Stimulated activated CD8-positive, alpha-beta memory T cell treated with anti-CD3 and anti-CD28 coated beads, Interleukin-7, amount 100 ng/mL, for 1 hour (primary cell): ENCODE measurements around the gene CUL9.
A peak's percentile ranks its signal among the peaks of the same experiment; 100 is the strongest.

Source experiments
- DNase-seq, 2 donors: peaks; one replicate each; pipeline ENCODE4 v3.0.0-alpha.2; 2020; ENCODE audit warnings: low read depth in 2 of 2

CUL9 gene

DNA sequence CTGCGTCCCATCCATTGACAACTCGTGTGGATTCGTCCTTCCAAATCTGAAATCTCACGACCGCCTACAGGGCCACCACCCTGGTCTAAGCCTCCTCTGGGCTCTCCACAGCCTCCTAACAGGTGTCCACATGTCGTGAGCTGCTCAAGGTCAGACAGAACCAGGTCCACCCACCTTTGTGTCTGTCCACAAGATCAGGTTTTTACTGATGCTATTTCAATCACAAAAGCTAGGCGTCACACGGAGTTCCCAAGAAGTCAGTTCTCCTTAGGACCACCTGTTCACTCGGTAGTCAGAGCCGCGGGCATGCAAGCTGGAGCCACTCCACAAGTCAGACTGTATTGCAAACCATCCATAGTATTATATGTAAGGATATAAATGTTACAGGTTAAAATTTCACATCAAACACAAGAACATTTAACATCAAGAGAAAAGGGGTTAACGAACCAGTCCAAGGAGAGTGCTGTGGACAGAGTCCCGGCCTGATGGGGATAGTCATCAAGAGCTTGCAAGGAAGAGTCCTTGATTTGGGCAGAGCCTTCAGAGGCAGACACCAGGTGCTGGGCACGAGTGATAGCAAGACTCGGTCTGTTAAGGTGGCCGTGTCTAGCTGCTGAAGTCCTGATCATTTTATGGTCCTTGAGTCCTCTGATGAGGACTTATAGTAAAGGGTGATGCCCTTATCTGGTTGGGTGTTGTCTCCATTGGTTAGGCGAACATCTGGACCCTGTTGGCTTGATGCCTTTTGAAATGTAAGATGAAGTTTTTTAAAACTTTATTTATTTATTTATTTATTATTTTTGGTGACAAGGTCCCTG, 48.0 kb downstream of the CUL9 start:
- no peak for DNase-seq

DNA sequence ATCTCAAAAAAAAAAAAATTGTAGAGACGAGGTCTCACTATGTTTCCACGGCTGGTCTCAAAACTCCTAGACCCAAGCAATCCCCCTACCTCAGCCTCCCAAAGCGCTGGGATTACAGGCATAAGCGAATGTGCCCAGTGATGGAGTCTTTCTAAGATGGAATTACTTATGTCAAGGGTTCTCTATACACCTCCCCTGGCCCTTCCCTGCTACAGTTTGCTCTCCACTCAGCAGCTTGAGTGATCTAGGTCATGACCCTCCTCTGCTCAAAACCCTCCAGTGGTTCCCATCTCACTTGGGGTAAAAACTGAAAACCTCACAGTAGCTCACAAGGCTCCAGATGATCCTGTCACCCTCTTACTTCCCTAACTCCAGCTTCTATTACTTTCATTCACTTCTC, 49.1 kb downstream of the CUL9 start:
- DNase-seq = no peak

DNA sequence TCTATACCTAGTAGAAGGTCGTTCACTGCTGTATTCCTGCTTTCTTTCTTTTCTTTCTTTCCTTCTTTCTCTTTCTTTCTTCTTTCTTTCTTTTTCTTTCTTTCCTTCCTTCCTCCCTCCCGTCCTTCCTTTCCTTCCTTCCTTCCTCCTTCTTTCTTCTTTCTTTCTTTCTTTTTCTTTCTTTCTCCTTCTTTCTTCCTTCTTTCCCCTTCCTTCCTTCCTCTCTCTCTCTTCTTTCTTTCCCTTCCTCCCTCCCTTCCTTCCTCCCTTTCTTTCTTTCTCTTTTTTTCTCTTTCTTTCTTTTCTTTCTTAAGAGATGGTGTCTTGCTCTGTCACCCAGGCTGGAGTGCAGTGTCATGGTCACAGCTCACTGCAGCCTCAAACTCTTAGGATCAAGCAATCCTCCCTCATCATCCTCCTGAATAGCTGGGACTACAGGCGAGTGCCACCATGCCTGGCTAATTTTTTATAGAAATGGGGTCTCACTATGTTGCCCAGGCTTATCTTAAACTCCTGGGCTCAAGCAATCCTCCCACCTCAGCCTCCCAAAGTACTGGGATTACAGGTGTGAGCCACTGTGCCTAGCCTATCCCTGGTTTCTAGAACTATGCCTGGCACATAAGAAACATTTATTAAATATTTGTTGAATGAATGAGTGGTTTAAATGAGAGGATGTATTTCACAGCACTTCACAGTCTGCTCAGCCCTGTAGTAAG, 49.9 kb downstream of the CUL9 start:
- DNase-seq = no peak

- DNase-seq = no peak
Observed at GRCh38 chr6:43235841-43236240, 53.8 kb downstream of the CUL9 start.

GRCh38 chr6:43239054-43239453, 57.1 kb downstream of the CUL9 start:
- DNase-seq = no peak

GRCh38 chr6:43240950-43241349, 59.0 kb downstream of the CUL9 start:
- DNase-seq = no peak

DNA sequence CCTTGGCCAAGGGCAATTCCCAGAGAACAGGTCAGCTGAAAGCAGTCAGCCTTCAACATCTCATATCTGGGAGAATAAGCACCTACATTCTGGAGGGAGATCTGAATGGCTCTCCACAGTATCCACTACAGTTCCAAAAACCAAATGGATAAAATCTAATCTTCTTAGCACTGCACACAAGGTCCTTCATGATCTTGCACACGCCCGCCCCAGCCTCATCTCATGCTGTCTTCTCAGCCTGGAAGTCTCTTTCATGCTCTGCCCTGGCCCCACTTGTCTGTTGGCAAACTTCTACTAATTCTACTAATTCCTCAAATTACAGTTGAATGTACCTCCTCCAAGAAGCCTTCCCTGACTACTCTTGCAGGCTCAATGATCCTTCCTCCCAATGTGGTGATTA, 59.5 kb downstream of the CUL9 start:
- DNase-seq = no peak

DNA sequence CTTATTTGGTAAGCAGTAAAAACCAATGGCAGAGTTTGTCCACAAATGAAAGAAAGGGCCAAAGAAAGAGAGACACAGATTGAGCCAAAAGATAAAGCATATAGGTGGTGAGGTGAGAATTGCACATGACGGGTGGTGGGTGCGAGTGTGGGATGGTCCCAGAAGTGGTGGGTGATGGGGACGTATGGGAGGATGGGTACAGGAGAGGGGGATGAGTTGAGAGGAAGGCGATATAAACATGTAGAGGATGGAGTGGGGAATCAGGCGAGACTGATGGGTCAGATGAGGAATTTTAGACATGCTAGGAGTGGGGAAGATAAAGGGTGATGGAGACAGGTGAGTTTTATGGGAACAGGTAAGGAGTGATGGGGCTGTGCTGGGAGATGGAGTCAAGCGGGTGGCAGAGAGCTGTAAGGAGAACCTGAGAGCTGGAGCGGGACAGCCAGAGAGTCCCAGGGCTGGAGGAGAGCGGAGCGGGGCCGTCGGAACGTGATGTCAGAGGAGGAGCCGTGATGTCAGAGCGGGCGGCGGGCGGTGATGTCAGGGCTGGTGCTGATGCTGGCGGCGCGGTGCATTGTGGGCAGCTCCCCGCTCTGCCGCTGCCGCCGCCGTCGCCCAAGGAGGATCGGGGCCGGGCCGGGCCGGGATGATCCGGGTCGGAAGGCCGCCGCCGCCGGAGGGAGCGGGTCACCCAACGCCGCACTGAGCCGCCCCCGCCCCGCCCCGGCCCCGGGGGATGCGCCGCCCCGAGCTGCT, 61.1 kb downstream of the CUL9 start, which contains the start of gene TTBK1:
TTBK1 (plus strand) TSS at position 574 of the 756 bp plus-strand sequence. CDS start 3,180 bp downstream, outside the sequence.
- no peak for DNase-seq

GRCh38 chr6:43243664-43244321, 61.8 kb downstream of the CUL9 start:
- DNase-seq = no peak

DNA sequence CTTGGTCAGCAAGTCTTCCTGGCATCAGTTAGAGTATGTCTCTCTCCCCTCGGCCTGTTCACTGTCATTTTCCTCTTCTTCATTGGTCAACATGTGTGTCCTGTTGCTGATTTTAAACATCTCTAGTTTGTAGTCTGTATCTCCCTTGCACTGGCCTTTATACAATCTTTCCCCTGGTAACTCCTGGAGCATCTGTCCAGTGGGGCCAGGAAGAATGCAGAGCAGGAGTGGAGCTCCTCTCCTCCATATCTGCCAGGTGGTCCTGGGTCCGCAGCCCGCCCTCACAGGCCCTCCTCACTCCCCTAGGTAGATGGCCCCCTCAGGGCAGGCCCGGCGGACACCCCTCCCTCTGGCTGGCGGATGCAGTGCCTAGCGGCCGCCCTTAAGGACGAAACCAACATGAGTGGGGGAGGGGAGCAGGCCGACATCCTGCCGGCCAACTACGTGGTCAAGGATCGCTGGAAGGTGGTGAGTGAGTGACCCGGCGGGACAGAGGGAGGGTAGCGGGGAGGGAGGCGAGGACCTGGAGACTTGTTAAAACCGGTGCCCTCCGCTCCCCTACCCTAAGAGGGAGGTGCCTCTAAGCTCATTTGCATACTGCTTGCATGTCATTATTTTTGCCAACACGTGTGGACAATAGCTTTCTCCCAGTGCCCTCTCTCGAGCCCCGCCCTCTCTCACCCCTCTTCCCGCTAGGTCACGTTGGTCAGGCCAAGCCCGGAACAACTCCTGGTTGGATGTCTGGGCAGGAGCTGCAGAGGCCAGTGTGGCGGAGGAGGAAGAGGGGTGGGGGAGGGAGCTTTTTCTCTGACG, 64.5 kb downstream of the CUL9 start:
- no peak for DNase-seq

GRCh38 chr6:43247114-43247999, 65.4 kb downstream of the CUL9 start:
- DNase-seq = peak; percentile 55 to 57

DNA sequence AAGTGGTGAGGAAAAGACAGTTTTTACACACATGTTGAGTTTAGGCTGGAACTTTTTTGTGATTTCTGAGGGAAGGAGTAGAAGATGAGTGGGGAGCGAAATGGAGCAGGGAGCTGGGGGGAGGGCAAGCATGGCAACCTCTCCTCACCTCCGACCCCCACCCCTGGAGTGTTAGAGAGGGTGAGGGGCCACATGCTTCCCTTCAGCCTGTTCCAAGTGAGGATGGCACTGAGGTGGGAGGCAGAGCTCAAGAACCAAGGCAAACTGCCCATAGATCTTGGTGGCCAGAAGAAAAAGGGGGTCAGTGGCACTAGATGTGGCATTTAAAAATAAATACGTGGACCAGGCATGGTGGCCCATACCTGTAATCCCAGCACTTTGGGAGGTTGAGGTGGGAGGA, 66.1 kb downstream of the CUL9 start:
- no peak for DNase-seq

- no peak for DNase-seq
Observed at GRCh38 chr6:43248791-43249190, 66.8 kb downstream of the CUL9 start.

DNA sequence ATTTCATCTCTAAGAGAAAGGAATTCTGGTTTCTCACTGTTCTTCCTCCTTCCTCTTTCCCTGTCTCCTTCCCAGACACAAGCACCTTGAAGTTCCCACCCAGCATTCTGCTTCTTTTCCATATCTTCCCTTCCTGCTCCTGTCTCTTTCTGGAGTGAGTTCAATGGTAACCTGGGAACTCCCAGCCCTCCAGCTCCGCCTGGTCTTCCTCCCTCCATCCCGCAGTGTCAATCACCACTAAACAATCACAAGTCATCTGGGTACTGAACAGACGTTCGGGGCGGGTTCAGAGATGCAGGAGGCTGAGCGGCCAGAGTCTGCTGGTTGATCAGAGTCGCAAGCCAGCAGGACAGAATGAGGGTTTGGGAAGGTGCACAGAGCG, 69.0 kb downstream of the CUL9 start:
- no peak for DNase-seq

DNA sequence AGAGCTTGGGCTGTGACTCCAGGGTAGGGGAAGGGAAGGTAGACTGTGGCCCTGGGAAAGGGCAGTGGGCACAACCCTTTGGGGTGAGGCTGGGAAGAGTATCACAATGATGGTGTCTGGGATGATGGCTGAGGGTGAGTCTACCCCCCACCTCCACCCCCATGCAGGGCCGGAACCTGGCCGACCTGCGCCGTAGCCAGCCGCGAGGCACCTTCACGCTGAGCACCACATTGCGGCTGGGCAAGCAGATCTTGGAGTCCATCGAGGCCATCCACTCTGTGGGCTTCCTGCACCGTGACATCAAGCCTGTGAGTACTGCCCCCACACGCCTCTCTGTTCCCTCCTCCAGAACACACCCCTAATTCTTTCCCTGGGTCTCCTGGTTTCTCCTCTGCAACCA, 71.4 kb downstream of the CUL9 start:
- no peak for DNase-seq

GRCh38 chr6:43254138-43254817, 72.3 kb downstream of the CUL9 start:
- DNase-seq = no peak

GRCh38 chr6:43254846-43255245, 72.8 kb downstream of the CUL9 start:
- no peak for DNase-seq

DNA sequence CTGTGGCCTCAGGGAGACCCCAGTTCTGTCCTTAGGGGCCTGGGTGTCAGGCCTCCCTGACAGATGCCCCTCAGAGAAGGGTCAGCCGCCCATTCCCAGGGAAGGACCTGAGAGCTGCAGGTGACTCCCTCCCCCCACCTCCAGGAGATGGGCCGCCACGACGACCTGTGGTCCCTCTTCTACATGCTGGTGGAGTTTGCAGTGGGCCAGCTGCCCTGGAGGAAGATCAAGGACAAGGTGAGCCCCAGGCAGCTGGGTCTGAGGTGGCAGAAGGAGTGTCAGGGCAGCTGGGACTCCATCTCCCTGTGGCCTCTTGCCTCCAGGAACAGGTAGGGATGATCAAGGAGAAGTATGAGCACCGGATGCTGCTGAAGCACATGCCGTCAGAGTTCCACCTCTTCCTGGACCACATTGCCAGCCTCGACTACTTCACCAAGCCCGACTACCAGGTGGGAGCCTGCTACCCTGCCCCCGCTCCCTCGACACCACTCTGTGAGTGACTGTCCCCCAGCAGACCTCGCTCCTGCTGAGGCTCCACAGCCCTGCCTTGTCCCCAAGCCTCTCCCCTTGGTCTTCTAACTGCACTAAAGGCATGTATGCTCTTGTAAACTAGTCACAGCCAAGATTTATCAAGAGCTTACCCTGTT, 73.5 kb downstream of the CUL9 start:
- DNase-seq = no peak
